ENCODE results near the gene ACTN1.
"Not testable (repeated sequence)": the region's sequence is repeated elsewhere in the genome, so short reads cannot be mapped to it uniquely, and the experiment has no call there.

DNA sequence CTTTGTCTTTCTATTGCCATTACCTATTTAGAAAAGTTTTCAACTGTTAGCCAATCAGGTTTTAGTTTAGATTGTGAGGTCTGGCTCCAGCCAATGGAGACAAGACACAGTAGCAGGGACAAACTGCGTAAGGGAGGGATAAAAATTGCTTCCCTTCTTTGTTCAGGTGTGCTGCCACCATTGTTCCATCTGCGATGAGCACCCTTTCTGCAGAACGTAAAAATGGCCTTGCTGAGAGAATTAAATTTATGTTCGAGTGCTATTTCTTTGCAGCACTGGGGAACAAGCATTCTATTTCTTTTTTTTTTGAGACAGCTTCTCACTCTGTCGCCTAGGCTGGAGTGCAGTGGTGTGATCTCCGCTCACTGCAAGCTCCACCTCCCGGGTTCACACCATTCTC is 126.6 kb downstream of the ACTN1 start:
- not testable (repeated sequence) for TF ChIP-seq BRCA1 (IDR thresholded peaks at IDR 0.05; ENCODE audit: low read depth, low read length); CTCF (IDR thresholded peaks at IDR 0.05; ENCODE audit: control extremely low read depth in 1 of 3, insufficient read depth in 1 of 3, low read depth in 1 of 3, low read length in 3 of 3); TBP (IDR thresholded peaks at IDR 0.05; ENCODE audit: low read depth, low read length); JUN (IDR thresholded peaks at IDR 0.05; ENCODE audit: low read depth, low read length); KDM4A (IDR thresholded peaks at IDR 0.05; ENCODE audit: low read depth, low read length, severe bottlenecking); BACH1 (IDR thresholded peaks at IDR 0.05; ENCODE audit: low read length)

All from H1 (cell line).